Medulla oblongata (tissue), 1 donor: ENCODE data around the gene LILRA5.
"Not testable (repeated sequence)": the region's sequence is repeated elsewhere in the genome, so short reads cannot be mapped to it uniquely, and the experiment has no call there.

Experiments
- DNase-seq: peaks from one replicate; pipeline ENCODE4 v3.0.0-alpha.2; 2015; ENCODE audit errors: extremely low spot score

The LILRA5 gene

DNA sequence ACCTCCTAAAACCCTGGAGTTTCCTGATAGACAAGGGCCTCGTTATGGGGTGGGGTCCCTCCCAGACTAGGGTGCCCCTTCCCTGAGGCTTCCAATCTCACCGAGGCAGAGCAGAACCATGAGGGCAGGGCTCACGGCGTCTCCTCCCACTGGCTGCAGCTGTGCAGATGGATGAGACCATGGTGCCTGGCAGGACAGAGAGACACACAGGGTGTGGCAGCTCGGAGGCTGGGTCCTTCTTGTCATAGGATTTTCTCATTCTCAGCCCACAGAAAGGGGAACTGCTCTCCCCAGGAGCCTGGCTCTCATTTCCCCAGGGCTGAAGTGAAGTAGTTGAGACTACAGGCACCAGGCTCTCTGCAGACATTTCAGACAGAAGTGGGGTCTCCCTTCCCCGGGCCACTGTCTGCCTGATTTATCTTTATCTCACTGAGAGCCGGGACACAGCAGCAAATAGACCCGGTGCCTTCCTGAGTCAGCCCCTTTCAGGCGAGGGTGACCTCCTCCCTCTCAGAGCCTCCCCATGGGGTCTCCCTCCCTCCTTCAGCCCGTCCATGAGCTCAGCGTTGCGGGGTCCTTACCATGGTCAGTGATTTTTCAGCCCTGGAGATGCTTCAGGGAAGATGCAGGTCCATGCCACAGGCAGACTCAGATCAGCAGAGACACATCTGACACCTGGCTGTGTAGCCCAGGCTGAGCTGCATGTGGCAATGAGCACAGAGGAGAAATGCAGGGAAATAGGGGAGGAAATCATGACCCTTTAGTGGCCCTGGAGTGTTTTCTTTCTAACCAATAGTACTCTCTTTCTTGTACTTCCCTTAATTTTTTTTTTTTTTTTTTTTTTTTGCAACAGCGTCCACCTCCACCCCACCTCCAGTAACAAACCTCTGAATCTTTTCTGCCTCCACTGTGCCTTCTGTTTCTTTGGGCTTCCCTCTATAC lies at the start of gene LILRA5:
Gene LILRA5, minus strand, starts transcription at position 731 of the 942 bp plus-strand sequence. Its CDS starts 147 bp downstream, at position 584.
- peak; percentile 42 for DNase-seq

DNA sequence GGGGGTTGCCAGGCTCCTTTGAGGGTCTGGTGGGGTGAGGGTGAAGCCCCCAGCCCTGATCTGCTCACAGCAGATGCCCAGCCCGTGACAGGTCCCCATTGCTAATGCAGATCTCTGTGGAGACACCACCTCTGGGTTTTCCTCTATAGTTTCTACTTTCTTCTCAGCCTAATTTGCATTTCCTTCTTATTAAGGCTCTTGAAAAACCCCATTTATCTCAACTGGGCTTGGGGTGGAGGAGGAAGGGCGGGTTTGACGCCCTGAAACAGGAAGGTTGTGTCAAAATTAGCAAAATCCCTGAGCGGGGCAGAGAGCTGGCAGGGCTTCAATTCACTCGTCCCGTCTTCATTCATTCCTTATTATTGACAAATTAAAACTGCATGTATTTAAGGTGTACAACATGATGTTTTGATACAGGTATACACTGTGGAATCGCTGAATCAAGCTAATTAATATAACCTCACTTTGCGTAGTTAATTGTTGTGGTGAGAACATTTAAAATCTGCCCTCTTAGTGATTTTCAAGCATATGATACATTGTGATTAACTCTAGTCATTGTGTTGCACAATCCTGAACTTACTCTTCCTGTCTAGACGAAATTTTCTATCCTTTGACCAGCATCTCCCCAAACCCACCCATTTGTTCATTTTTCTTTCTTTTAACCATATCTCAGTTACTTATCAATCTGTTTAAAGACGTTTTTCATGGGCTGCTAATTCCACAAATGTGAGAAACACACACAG lies 48.9 kb upstream of the LILRA5 start:
- not testable (repeated sequence) for DNase-seq

DNA sequence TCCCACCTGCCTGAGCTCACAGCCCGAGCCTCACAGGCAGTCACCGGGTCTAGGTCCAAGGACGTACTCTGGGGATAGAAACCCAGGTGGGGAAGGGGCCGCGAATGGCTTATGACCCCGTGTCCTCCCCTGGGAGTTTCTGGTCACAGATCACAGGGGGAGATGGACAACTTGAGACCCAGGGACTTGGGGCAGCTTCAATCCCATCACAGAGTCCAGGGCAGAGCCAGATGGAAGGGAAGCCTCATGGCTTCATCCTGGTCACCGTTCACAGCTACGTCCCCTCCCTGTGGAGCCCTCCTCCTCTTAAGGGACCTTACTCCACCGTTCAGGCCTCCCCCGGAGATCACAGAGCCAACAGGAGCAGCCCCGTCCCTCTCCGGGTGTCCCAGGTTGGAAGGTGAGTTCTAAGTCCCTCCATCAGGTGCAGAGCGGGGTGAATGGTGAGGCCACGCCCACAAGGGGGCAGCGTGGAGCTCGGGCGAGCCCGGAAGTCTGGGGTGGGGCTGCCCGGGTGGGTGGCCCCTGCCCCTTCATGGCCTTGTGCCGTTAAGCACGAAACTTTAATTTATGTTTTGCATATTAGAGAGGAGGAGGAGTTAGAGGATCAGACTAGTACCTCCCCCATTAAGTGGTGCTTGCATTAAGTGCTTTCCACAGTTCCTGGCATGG lies 46.3 kb upstream of the LILRA5 start:
- not testable (repeated sequence) for DNase-seq

DNA sequence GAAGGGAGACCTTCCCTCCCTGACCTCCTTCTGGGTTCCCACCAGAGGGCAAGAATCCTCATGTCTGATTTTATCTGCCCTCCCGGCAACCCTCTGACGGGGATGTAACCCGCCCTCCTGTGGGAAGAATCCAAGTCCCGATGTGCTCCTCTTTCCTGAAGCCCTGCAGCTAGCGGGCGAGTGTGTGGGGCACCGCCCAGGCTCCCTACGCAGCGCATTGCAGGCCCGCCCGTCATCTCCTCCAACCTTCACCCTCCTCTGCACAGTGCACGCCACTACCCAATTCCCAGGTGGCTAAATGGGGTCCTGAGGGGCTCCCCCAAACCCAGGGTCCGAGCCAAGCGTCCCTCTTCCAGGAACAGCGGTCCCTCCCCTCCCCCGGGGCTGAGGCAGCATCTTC lies 44.4 kb upstream of the LILRA5 start:
- no peak for DNase-seq

DNA sequence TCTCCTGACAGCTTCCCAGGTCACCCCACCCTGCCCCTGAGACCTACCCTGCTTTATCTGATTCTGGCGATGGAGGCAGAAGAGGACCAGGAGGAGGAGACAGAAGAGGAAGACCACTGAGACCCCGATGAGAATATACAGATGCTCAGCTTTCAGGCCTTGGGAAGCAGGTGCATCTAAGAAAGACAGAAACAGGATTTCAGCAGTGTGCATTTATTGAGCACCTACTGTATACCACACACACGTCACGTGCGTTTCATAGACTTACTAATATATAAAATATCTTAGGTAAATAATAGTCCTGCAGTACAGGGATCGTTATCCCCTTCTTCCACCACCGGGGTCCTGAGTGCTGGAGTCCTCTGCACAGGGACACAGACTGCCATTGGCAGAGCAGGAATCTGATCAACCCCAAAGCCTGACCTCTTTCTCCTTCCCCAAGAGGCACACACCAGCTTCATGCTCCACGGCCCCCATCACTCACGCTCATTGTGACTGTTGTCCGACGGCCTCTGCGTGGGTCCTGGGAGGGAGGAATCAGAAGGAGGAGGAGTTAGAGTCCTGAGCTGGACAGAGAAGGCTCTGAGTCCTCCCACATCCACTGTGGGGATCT lies 43.6 kb upstream of the LILRA5 start:
- DNase-seq: no peak

DNA sequence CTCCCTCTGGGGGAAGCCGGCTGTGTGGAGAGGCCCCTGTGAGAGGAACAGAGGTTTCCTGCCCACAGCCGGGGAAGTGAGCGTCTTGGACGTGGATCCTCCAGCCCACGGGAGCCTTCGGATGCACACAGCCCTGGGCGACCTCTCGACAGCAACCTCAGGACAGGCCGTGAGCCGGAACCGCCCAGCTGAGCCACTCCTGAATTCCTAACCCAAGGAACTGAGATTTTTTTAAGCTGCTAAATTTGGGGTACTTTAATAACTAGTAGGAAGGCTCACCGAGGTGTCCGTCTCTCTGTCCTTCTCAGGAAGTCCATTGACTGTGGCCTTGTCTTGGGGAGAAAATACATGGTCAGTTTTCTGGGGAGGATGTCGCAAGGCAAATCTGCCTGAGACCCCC lies 42.7 kb upstream of the LILRA5 start:
- DNase-seq: no peak

DNA sequence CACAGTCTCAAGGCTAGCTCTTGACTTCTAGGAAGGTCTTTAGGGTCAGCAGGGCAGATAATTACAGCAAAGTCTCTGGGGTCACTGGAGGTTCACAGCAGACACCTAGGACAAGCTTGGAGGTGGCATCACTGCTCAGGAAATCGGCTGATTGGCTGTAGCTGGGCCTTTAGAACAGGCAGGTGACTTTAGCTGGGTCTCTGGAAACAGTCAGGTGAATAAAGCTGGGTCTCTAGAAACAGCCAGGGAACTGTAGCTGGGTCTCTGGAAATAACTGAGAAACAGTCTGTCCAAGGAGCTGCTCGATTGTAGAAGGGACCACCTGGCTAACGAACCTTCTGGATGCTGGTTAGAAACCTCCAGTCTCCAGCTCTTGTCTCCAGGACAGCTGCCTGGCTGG lies 41.8 kb upstream of the LILRA5 start:
- no peak for DNase-seq

DNA sequence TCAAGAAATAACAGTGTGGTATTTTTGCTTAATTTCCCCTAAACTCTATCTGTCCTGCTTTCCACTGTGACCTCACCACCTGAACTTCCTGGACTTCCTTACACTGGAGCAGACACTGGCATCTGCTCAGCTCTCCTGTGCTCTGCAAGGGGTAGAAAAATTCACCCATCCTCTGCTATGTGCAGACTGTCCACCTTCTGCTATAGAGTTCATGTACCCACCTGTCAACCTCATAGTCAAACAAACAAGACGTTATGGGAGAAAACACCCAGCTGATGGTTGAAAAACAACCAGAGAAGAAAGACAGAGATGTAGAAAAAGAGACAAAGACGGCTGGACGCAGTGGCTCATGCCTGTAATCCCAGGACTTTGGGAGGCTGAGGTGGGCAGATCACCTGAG lies 39.6 kb upstream of the LILRA5 start:
- DNase-seq: no peak

DNA sequence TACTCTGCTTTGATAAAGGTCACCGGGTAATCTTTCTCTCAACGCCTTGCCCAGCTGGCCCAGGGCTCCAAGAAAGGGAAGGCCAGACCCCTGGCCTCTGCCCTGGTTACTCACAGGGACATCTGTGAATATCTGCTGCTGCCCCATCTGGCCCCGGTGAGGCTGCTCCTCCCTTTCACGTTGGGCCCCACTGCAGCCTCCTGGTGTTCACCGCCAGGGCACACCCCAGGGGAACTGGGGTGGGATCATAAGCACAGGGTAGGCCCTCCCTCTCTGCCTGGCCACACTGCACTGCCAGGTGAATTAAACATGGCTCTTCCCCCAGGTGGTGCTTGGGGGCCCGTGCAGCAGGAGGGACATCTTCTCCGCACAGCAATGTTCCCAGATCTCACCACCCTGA lies 39.1 kb upstream of the LILRA5 start:
- DNase-seq: no peak

DNA sequence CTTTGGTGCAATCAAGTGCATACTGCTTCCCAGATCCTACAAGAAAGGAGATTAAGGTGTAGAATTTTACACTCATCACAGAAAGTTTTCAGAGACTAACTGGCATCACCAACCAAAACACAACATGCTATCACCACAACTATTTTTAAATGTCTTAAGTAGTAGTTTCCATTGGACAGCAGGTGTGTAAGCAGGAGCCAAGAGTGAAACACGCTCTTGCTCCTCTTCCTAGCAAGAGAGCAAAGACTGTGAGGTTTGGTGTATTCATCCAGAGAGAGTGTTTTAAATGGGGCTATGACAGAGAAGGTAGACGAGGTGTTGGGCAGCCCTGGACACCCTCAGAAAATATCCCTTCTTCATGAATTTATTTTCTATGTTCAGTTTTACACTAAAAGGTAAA lies 38.5 kb upstream of the LILRA5 start:
- DNase-seq: no peak

DNA sequence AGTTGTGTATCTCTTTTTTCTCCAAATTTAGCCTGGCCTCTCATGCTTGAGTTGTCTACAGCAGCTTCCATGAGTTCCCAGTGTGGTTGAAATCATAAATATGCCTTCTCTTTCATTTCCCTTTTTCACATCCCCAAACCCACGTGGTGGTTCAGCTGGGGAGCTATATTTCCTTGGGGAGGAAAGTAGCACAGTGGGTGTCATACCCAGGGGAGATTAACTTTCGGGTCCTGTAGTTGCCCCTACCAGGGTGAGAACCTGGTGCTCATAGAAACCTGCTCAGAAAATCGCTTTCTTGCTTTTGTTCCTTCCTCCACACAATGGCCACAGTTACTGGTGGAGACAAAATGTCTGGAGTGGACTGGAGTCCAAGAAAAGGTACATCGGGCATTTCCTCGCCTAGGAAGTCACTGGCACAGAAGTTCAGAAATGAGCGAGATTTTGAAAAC lies 33.0 kb upstream of the LILRA5 start:
- peak; percentile 81 for DNase-seq

DNA sequence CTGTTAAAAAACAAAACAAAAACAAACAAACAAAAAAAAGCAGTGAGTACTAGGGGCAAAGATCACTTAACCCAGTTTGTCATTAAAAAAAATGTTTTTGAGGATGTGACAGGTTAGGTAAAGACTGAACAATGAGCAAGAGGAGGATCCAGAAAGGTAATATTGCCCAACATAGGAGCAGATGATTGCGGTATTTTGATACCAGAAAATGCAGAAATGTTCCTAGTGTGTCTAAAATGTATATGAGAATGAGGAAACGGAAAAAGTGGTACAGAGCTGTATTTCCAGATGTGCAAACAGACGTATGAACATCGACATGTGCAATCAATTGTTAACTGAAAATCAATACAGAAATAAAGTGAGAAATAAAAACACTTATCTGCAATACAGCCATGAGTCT lies 30.9 kb upstream of the LILRA5 start:
- DNase-seq: peak; percentile 30

DNA sequence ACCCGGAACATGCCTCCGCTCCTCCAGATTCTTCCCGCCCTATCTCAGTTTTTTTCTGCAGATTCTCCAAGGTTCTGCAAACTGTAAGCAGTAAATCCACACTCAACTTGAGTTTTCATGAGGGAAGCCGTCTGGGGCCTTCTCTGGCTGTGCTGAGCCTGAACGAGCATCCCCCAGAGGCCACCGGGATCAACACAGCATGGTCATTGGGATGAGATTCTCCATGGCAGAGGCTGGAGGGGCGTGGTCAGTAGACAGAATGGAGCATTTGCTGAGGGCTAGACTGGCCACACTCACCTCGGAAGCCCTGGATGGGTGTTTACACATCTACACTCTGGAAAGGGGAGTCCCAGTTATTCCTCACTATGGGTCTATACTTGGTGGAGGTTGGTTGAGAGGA lies 28.3 kb upstream of the LILRA5 start:
- DNase-seq: no peak

DNA sequence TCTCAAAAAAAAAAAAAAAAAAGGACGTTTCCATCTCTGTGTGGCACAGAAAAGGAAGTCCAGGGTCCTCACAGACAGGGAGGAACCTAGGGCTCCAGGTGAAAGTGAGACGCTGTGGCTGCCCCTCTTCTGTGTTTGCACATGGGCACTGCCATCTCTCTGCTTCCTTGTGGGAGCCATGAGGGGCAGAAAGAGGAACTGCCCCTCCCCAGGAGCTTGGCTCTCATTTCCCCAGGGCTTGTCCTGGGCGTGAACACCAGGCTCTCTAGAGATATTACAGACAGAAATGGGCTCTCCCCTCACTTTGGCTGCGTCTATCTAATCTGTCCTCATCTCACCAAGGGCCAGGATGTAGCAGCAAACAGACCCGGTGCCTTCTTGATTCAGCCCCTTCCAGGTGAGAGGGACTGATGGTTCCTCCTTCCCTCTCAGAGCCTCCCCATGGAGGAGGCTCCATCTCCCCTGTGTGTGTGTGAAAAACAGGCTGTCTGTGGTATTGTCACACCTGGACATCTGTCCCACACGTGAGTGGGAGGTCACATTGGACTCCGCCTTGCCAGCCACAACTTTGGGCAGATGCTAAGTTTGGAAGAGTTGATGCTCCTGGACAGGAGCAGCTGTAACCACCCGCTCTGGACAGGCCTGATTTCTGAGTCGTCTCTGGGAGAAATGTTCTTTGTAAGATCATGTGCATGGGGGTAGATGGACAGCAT lies 26.8 kb upstream of the LILRA5 start:
- peak; percentile 70 for DNase-seq

DNA sequence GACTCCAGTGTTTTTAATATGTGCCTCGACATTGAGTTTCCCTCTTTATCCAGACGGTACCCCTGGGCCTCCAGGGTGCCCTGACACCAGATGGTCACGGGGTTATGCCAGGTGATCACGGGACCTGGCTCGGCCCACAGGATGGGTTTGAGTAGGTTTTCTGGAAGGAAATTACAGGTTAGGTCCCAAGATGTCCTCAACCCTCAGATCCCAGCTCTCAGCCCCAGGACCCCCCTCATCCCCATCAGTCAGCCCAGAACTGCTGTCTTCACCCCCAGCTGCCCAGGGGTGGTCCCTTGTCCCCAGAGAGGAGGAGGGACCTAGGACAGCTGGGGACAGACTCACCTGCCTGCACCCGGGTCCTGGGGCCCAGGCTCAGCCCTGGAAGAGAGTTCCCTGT lies 25.6 kb upstream of the LILRA5 start:
- DNase-seq: no peak

DNA sequence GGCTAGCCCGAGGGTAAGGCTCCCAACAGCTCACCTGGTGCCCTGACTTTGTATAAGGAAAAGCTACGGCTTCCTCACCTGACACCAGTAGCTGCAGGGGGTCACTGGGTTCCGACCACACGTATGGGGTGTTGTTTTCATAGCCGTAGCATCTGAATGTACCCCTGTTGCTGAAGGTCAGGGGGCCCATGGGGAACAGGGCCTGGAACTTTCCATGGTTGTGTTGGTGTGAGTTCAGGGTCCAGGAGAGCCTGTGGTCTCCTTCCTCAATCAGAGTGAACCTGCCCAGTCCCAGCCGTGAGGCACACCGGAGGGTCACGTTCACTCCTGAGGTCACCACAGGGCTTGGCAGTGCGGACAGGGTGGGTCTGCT lies 24.9 kb upstream of the LILRA5 start:
- no peak for DNase-seq

DNA sequence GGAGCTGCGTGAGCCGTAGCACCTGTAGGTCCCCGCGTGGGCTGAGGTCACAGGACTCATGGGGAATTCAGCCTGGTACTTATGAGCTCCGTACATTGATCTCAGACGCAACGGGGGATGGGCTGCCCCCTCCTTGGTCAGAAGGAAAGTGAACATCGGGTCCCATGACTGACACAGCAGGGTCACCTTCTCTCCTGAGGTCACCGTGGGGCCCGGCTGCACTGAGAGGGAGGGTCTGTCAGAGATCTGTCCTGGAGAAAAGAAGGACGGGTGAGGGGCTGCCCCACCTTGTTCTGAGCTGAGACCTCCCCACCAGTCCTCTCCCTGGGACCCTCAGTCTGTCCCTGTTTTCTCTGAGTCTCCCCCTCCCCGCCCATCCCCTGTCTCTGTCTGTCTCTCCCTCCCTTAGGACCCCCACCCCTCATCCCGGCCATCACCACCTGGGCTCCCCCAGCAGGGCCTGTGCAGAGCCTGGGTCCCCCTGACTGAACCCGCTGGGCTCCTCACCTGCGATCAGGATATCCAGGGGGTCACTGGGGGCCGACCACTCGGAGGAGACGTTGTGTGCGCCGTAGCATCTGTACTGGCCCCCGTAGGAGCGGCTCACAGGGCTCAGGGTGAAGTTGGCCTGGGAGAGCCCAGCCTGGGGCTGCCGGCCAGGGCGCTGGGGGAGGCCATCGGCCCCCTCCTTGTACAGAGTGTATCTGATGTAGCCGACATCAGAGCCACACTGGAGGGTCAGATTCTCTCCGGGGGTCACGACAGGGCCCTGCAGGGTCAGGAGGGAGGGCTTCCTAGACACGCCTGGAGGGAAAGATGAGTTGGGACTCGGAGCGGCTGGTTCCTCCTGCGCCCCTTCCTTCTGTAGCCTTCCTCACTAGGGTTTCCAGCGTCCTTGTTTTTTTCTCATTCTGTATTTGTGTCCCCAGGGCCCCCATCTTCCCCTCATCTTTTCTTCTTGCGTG lies 24.2 kb upstream of the LILRA5 start:
- no peak for DNase-seq

DNA sequence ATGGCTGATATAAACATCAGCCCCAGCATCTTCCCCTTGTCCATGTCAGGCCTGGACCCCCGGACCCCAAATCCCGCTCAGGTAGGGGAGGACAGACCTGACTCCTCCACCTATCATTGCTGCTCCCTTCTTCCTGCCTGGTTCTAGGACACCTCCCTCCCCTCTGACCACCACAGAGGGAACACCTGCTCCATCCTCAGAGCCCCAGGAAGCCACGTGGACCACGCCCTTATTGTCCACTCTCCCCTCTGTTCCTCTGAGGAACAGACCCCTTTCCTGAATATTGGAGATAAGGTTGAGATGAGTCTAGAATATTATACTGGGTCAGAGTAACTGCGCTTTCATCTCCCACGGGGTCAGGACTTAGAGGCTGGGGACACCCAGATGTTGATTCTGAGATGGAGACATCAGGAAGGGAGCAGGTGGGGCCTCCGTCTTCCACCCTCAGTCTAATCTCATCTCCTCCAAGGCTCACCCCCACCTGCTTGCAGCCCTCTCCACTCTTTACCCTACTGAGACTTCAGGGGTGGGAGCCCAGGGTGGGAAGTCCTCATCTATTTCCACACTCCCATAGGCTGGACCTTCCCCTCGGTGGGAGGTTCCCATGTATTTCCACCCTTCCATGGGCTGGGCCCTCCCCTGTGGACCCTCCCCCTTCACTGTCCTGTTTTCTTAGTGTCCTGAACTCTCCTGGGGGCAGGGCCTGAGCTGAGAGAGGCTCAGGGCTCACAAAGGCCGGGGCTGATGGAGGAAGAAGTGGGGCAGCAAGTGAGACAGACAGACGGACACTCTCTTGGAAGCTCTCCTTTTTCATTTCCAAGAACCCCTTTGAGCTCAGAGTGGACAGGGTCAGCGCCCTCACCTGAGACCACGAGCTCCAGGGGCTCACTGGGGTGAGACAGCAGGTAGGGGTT lies 23.3 kb upstream of the LILRA5 start:
- DNase-seq: peak; percentile 32

DNA sequence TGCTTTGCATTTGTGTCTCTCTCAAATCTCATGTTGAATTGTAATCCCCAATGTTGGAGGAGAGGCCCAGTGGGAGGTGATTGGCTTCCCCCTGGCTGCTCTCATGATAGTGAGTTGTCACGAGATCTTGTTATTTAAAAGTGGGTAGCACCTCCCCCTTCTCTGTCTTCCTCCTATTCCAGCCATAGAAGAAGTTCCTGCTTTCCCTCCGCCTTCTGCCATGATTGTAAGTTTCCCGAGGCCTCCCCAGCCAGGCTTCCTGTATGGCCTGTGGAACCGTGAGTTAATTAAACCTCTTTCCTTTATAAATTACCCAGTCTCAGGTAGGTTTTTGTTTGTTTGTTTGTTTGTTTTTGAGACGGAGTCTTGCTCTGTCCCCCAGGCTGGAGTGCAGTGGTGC lies 22.2 kb upstream of the LILRA5 start:
- peak; percentile 40 for DNase-seq
